Panc1 (cell line): Measurements from ENCODE around the gene ZNF57.

Experiments used
- CTCF ChIP-seq: fragments of 450-650 bp; IDR thresholded peaks from 2 replicates; pipeline ENCODE4 v1.5.1; 2017; ENCODE audit warnings: mild to moderate bottlenecking
- POLR2AphosphoS5 ChIP-seq: IDR thresholded peaks from 2 replicates; pipeline ENCODE4 v1.6.1; 2012; ENCODE audit warnings: mild to moderate bottlenecking, low read depth, low read length, moderate library complexity
- REST ChIP-seq, 2 experiments: IDR thresholded peaks; 2 replicates each; pipeline ENCODE4 v1.6.1; 2011 to 2012; ENCODE audit warnings: low read depth in 2 of 2, control low read depth in 1 of 2, low read length in 1 of 2, mild to moderate bottlenecking in 1 of 2, moderate library complexity in 1 of 2; ENCODE audit not compliant: insufficient read depth in 1 of 2
- SIN3A ChIP-seq: IDR thresholded peaks from 2 replicates; pipeline ENCODE4 v1.6.1; 2012; ENCODE audit warnings: low read depth, mild to moderate bottlenecking, low read length, moderate library complexity, borderline replicate concordance; ENCODE audit not compliant: insufficient read depth
- TCF7L2 ChIP-seq: IDR thresholded peaks from 2 replicates; pipeline ENCODE4 v1.6.1; 2011; ENCODE audit warnings: mild to moderate bottlenecking, low read depth, low read length, inconsistent platforms

GRCh38 chr19:2917275-2918184 lies 16.8 kb downstream of the ZNF57 start:
- TF ChIP-seq CTCF (no peak), POLR2AphosphoS5 (no peak), REST (IDR thresholded peaks at IDR 0.05; ENCODE audit: insufficient read depth in 1 of 2, low read depth in 2 of 2, low read length in 1 of 2) (no peak), TCF7L2 (no peak), SIN3A (no peak)
